Body of pancreas (tissue), 4 donors: ENCODE data around the gene ITK. TPM values are rescaled to one million over a fixed set of nuclear protein-coding genes. Genes with fewer than 3 reads are reported as not detected.
"Not testable (repeated sequence)": the region's sequence is repeated elsewhere in the genome, so short reads cannot be mapped to it uniquely, and the experiment has no call there.

Experiments
- ATAC-seq: fragments of 150-250 bp; one replicate; pipeline ENCODE4 v1.9.1; 2016
- DNase-seq, 4 donors: peaks; one replicate each; pipeline ENCODE4 v3.0.0-alpha.2; 2019
- H3K27ac ChIP-seq, 4 donors: fragments of 200-600 bp; sonication (generic); 1 replicate in 3 of 4; 2 replicates in 1 of 4; pipeline versions ENCODE4 v1.5.1 to v1.6.1; 2016 to 2019; ENCODE audit warnings: mild to moderate bottlenecking in 1 of 4, mixed read lengths in 1 of 4, moderate library complexity in 1 of 4
- H3K27me3 ChIP-seq, 2 donors: fragments of 200-600 bp; sonication (generic); one replicate each; pipeline ENCODE4 v1.6.0; 2016; ENCODE audit warnings: mild to moderate bottlenecking in 1 of 2
- H3K36me3 ChIP-seq, 2 donors: fragments of 200-600 bp; sonication (generic); replicated peaks in 1 of 2; 2 replicates each; pipeline ENCODE4 v1.5.1; 2016; ENCODE audit warnings: low read depth in 2 of 2; ENCODE audit not compliant: insufficient read depth in 1 of 2
- H3K4me1 ChIP-seq: fragments of 200-600 bp; sonication (generic); one replicate; pipeline ENCODE4 v1.6.0; 2016
- H3K4me3 ChIP-seq, 2 donors: fragments of 200-600 bp; sonication (generic); 1 replicate in 1 of 2; 2 replicates in 1 of 2; pipeline ENCODE4 v1.5.1; 2016 to 2019
- H3K9me3 ChIP-seq, 3 donors: fragments of 200-600 bp; sonication (generic); 1 replicate in 2 of 3; 2 replicates in 1 of 3; pipeline ENCODE4 v1.5.1; 2016
- POLR2A ChIP-seq, 3 donors: fragments of 450-650 bp; IDR thresholded peaks; one replicate each; pipeline ENCODE4 v1.6.1; 2016; ENCODE audit warnings: antibody characterized with exemption in 3 of 3, mild to moderate bottlenecking in 2 of 3
- WGBS, 2 donors: methylation state at CpG; one replicate each; pipeline ENCODE4 v1.1.5; 2017; 5-methylcytosine and 5-hydroxymethylcytosine counted together
- intact Hi-C: fragments of 100-400 bp; cut with DNase I; formaldehyde crosslinking; loops from one replicate; pipeline ENCODE4 v1.15.1; 2023
- total RNA-seq, 2 donors: library from RNA; depleted of rRNA; stranded (reverse); fragments of >200 nt; gene quantifications; one replicate each; pipeline ENCODE4 v1.1.0, GENCODE V29; 2016
- TF ChIP-seq, protein P1 (sequence below), 7 experiments: fragments of 450-650 bp in 4 of 7; fragments of 200-600 bp in 3 of 7; sonication (generic) in 3 of 7; IDR thresholded peaks; one replicate each; pipeline ENCODE4 v1.5.1; 2016 to 2019; ENCODE audit warnings: antibody characterized with exemption in 7 of 7

ITK gene
- total RNA-seq, 2 donors from 2014 or later = 0.78 to 2.6 TPM

DNA sequence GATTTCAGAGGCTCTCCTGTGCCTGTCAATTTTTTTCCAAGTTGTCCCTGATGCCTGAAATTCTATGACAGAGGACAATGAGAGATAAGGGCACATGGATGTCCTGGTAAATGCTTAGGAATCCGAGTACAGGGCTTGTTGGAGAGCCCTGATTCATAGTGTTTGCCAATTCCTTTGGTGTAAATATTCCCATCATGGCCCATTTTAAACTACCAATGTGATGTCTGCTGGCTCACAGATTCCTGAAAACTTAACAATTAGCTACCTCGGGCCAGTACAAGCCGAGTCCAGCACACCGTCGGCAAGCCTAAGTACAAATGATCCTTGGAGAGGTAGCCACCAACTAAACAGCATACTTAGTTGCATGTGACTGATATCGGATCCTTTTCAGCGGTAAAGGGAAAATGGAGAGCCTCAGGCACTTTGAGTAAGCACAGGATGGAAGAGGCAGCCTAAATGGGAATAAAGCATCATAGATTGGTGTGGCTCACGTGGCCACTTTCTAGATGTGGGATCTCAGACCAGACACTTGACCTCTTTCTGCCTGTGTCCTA, 3.6 kb downstream of the ITK start:
- H3K36me3 ChIP-seq = no peaks in the 10 kb centered on the region
- TF ChIP-seq POLR2A (IDR thresholded peaks at IDR 0.05) = no peak
- TF ChIP-seq, protein P1, sequence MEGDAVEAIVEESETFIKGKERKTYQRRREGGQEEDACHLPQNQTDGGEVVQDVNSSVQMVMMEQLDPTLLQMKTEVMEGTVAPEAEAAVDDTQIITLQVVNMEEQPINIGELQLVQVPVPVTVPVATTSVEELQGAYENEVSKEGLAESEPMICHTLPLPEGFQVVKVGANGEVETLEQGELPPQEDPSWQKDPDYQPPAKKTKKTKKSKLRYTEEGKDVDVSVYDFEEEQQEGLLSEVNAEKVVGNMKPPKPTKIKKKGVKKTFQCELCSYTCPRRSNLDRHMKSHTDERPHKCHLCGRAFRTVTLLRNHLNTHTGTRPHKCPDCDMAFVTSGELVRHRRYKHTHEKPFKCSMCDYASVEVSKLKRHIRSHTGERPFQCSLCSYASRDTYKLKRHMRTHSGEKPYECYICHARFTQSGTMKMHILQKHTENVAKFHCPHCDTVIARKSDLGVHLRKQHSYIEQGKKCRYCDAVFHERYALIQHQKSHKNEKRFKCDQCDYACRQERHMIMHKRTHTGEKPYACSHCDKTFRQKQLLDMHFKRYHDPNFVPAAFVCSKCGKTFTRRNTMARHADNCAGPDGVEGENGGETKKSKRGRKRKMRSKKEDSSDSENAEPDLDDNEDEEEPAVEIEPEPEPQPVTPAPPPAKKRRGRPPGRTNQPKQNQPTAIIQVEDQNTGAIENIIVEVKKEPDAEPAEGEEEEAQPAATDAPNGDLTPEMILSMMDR (IDR thresholded peaks at IDR 0.05) = no peak
- intact Hi-C loops = no loop called here
- ATAC-seq = no peak
- no peak for DNase-seq
- 67 to 79% methylated on average over 8 of the region's 8 CpGs for WGBS, 2 donors
- no peaks in the 10 kb centered on the region for H3K4me1 ChIP-seq
- H3K27me3 ChIP-seq = no peaks in the 10 kb centered on the region
- no peak overlapping the region for H3K4me3 ChIP-seq
- no peaks in the 10 kb centered on the region for H3K9me3 ChIP-seq
- no peak overlapping the region for H3K27ac ChIP-seq

DNA sequence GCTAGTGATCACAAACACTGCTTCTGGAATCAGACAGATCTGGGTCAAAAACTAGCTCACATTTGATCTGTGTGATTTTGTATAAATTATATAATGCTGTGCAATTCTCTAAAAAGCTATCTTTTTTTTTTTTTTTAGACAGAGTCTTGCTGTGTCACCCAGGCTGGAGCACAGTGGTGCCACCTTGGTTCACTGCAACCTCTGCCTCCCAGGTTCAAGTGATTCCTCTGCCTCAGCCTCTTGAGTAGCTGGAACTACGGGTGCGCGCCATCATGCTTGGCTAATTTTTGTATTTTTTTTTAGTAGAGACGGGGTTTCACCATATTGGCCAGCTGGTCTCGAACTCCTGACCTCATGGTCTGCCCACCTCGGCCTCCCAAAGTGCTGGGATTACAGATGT, 4.5 kb downstream of the ITK start:
- ATAC-seq, H3K27ac ChIP-seq, H3K4me3 ChIP-seq, H3K4me1 ChIP-seq, H3K9me3 ChIP-seq, H3K36me3 ChIP-seq, H3K27me3 ChIP-seq, DNase-seq, intact Hi-C loops: not testable (repeated sequence)
- WGBS, 2 donors = 81 to 82% methylated on average over 6 of the region's 6 CpGs

DNA sequence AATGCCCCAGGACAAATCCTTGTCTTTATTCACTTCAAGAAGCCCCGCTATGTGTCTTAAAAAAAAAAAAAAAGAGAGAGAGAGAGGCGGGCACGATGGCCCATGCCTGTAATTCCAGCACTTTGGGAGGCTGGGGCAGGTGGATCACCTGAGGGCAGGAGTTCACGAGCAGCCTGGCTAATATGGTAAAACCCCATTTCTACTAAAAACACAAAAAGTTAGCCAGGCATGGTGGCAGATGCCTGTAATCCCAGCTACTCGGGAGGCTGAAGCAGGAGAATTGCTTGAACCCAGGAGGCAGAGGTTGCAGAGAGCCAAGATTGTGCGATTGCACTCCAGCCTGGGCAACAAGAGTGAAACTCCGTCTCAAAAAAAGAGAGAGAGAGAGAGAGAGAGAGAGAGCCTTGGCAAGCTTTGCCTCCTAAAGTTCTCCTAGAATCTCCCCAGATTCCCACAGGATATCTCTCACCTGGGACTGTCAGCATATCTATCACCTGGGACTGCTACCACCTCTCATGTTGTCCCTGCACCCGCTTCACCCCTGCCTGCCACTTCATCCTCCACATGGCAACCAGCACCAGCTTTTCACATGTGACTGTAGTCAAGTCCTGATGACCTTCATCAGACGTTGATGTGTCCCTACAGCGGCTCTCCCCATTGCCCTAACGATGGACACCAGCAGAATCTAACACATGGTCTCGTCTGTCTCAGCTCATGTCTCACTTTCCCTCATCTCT, 5.8 kb downstream of the ITK start:
- ATAC-seq (no peak), DNase-seq (no peak)
- Histone ChIP-seq H3K4me1 (no peaks in the 10 kb centered on the region), H3K36me3 (no peaks in the 10 kb centered on the region), H3K27ac (no peak overlapping the region), H3K27me3 (no peaks in the 10 kb centered on the region), H3K9me3 (no peaks in the 10 kb centered on the region), H3K4me3 (no peak overlapping the region)
- WGBS, 2 donors = 58 to 64% methylated on average over 12 of the region's 12 CpGs
- intact Hi-C loops = no loop called here
- TF ChIP-seq, protein P1 (IDR thresholded peaks at IDR 0.05) = no peak
- no peak for TF ChIP-seq POLR2A (IDR thresholded peaks at IDR 0.05)

DNA sequence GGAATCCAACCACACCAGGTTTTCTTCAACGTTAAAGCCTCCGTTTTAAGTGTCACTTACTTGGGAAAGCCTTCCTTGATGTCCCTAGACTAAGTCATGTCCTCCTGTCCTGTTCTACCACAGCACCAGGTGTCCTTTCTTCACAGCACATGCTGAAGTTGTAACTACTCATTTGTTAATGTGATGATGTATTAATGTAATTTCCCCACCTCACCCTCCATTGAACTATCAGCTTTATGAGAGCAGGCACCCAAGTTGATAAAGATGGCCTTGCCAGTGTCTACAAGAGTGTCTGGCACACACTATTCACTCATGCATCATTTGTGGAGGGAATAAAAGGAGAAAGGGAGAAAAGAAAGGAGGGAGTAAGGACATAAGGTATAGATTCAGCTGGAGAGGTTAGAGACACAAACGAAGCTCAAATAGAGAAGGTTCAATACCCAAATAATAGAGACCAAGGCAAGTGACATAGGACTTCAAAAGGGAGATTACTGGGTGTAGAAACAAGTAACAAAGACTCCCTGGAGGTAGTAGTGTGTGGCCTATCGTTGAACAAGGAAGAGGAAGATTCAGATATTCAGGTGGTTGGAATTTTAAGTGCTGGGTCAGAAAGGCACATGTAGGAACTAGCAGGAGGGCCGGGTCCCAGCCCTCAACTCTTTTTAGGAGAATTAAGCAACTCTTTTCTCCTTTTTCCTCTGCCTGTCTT, 6.6 kb downstream of the ITK start:
- H3K27me3 ChIP-seq = no peaks in the 10 kb centered on the region
- no peak overlapping the region for H3K4me3 ChIP-seq
- WGBS, 2 donors = 37 to 41% methylated on average over 5 of the region's 5 CpGs
- ATAC-seq (no peak), DNase-seq (no peak)
- H3K36me3 ChIP-seq = no peaks in the 10 kb centered on the region
- TF ChIP-seq, protein P1 (IDR thresholded peaks at IDR 0.05) = no peak
- TF ChIP-seq POLR2A (IDR thresholded peaks at IDR 0.05) = no peak
- H3K4me1 ChIP-seq = no peaks in the 10 kb centered on the region
- no peaks in the 10 kb centered on the region for H3K9me3 ChIP-seq
- H3K27ac ChIP-seq = no peak overlapping the region
- intact Hi-C loops = no loop called here

DNA sequence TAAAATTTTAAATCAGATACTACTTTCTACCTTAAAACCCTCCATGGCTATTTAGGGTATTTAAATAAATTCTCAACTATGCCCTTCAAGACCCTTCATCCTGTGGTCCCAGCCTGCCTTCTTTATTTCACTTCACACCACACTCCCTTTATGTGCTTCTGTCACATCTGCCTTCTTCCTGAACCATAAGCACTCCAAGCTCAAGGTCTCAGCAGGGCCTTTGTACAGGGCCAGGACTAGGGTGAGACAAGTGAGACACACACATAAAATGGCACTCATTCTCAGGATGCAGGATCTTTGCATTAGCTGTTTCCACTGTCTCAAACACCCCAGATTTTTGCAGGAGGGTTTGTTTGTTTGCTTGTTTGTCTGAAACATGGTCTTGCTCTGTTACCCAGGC, 7.6 kb downstream of the ITK start:
- no peak overlapping the region for H3K4me3 ChIP-seq
- intact Hi-C loops = no loop called here
- H3K27ac ChIP-seq = no peak overlapping the region
- no peaks in the 10 kb centered on the region for H3K27me3 ChIP-seq
- no peaks in the 10 kb centered on the region for H3K36me3 ChIP-seq
- DNase-seq = no peak
- ATAC-seq = no peak
- H3K4me1 ChIP-seq = no peaks in the 10 kb centered on the region
- H3K9me3 ChIP-seq = no peaks in the 10 kb centered on the region
- TF ChIP-seq, protein P1 (IDR thresholded peaks at IDR 0.05) = no peak
- no peak for TF ChIP-seq POLR2A (IDR thresholded peaks at IDR 0.05)
